H9 (cell line): ENCODE measurements around the gene GAK. TPM values are rescaled to one million over a fixed set of nuclear protein-coding genes. Genes with fewer than 3 reads are reported as not detected.

Experiments
- DNase-seq: peaks from one replicate; pipeline ENCODE4 v3.0.0-alpha.2; 2017
- H2AFZ ChIP-seq: one replicate; pipeline ENCODE4 v1.6.1; 2013; ENCODE audit warnings: mild to moderate bottlenecking, low read length, control low read depth, moderate library complexity
- H2AK5ac ChIP-seq: 2 replicates; pipeline ENCODE4 v1.6.1; 2013; ENCODE audit warnings: low read length, control low read depth, mixed read lengths; ENCODE audit not compliant: insufficient read length
- H2BK120ac ChIP-seq: one replicate; pipeline ENCODE4 v1.6.1; 2013; ENCODE audit warnings: low read depth, mild to moderate bottlenecking, low read length, control low read depth, inconsistent platforms; ENCODE audit not compliant: poor library complexity, severe bottlenecking
- H2BK12ac ChIP-seq: 2 replicates; pipeline ENCODE4 v1.6.1; 2013; ENCODE audit warnings: low read length, control low read depth, mixed read lengths, low read depth; ENCODE audit not compliant: insufficient read length
- H2BK15ac ChIP-seq: 2 replicates; pipeline ENCODE4 v1.6.1; 2013; ENCODE audit warnings: low read depth, low read length, control low read depth
- H2BK20ac ChIP-seq: one replicate; pipeline ENCODE4 v1.6.1; 2013; ENCODE audit warnings: low read depth, mild to moderate bottlenecking, low read length, control low read depth, inconsistent platforms; ENCODE audit not compliant: poor library complexity, severe bottlenecking
- H2BK5ac ChIP-seq: 2 replicates; pipeline ENCODE4 v1.6.1; 2013; ENCODE audit warnings: low read length, control low read depth, mixed read lengths; ENCODE audit not compliant: insufficient read length
- H3K14ac ChIP-seq: 2 replicates; pipeline ENCODE4 v1.6.1; 2013; ENCODE audit warnings: low read length, control low read depth; ENCODE audit not compliant: insufficient read depth
- H3K18ac ChIP-seq: 2 replicates; pipeline ENCODE4 v1.6.1; 2013; ENCODE audit warnings: low read depth, mild to moderate bottlenecking, mixed read lengths, low read length, control low read depth; ENCODE audit not compliant: insufficient read length
- H3K23ac ChIP-seq: 2 replicates; pipeline ENCODE4 v1.6.1; 2013; ENCODE audit warnings: low read length, control low read depth, mixed read lengths, low read depth; ENCODE audit not compliant: insufficient read length
- H3K23me2 ChIP-seq: 2 replicates; pipeline ENCODE4 v1.6.1; 2013; ENCODE audit warnings: low read depth, mild to moderate bottlenecking, mixed read lengths, low read length, control low read depth; ENCODE audit not compliant: insufficient read length, poor library complexity, severe bottlenecking
- H3K27ac ChIP-seq: 2 replicates; pipeline ENCODE4 v1.5.1; 2013; ENCODE audit warnings: low read length, control low read depth, mixed read lengths, low read depth; ENCODE audit not compliant: insufficient read length
- H3K27me3 ChIP-seq: 2 replicates; pipeline ENCODE4 v1.6.1; 2013; ENCODE audit warnings: low read length, control low read depth, inconsistent platforms; ENCODE audit not compliant: insufficient read depth
- H3K4ac ChIP-seq: 2 replicates; pipeline ENCODE4 v1.6.1; 2013; ENCODE audit warnings: low read depth, mild to moderate bottlenecking, control low read depth, inconsistent platforms, low read length, moderate library complexity
- H3K4me1 ChIP-seq: 2 replicates; pipeline ENCODE4 v1.6.1; 2013; ENCODE audit warnings: low read length, control low read depth, inconsistent platforms; ENCODE audit not compliant: insufficient read depth
- H3K4me2 ChIP-seq: 2 replicates; pipeline ENCODE4 v1.6.1; 2013; ENCODE audit warnings: low read length, control low read depth, mixed read lengths; ENCODE audit not compliant: insufficient read length, insufficient read depth
- H3K56ac ChIP-seq: 2 replicates; pipeline ENCODE4 v1.6.1; 2013; ENCODE audit warnings: low read depth, mild to moderate bottlenecking, mixed read lengths, low read length, control low read depth; ENCODE audit not compliant: insufficient read length
- H3K79me1 ChIP-seq: 2 replicates; pipeline ENCODE4 v1.6.1; 2013; ENCODE audit warnings: low read depth, mild to moderate bottlenecking, moderate library complexity, low read length, control low read depth, inconsistent platforms; ENCODE audit not compliant: insufficient read depth, poor library complexity, severe bottlenecking
- H3K79me2 ChIP-seq: 2 replicates; pipeline ENCODE4 v1.6.1; 2013; ENCODE audit warnings: low read length, control low read depth, inconsistent platforms; ENCODE audit not compliant: insufficient read depth
- H3K9ac ChIP-seq: 2 replicates; pipeline ENCODE4 v1.6.1; 2013; ENCODE audit warnings: low read length, control low read depth, mixed read lengths; ENCODE audit not compliant: insufficient read length; ENCODE audit errors: extremely low read depth
- H3K9me3 ChIP-seq: one replicate; pipeline ENCODE4 v1.6.1; 2013; ENCODE audit warnings: low read depth, low read length, inconsistent platforms; ENCODE audit not compliant: control insufficient read depth
- H3T11ph ChIP-seq: one replicate; pipeline ENCODE4 v1.6.1; 2013; ENCODE audit warnings: mild to moderate bottlenecking, low read length, control low read depth, inconsistent platforms
- H4K20me1 ChIP-seq: one replicate; pipeline ENCODE4 v1.6.1; 2013; ENCODE audit not compliant: control insufficient read depth, insufficient read length, insufficient read depth
- H4K5ac ChIP-seq: 2 replicates; pipeline ENCODE4 v1.6.1; 2013; ENCODE audit warnings: low read depth, mild to moderate bottlenecking, mixed read lengths, low read length, control low read depth; ENCODE audit not compliant: insufficient read length
- H4K8ac ChIP-seq: replicated peaks from 2 replicates; pipeline ENCODE4 v1.6.1; 2013; ENCODE audit warnings: low read length, control low read depth, mixed read lengths, low read depth; ENCODE audit not compliant: insufficient read length
- H4K91ac ChIP-seq: 2 replicates; pipeline ENCODE4 v1.6.1; 2013; ENCODE audit warnings: low read depth, mild to moderate bottlenecking, moderate library complexity, mixed read lengths, low read length, control low read depth; ENCODE audit not compliant: insufficient read length
- H3K27ac Mint-ChIP-seq, 3 experiments: 2 replicates in 2 of 3; 3 replicates in 1 of 3; pipeline ENCODE4 v1.8.0; 2020 to 2021; ENCODE audit warnings: mixed read lengths in 3 of 3, mild to moderate bottlenecking in 1 of 3, moderate library complexity in 1 of 3
- H3K27me3 Mint-ChIP-seq: 2 replicates; pipeline ENCODE4 v1.8.0; 2021; ENCODE audit warnings: low read depth, mild to moderate bottlenecking, moderate library complexity, mixed read lengths
- H3K36me3 Mint-ChIP-seq, 3 experiments: 2 replicates in 2 of 3; 3 replicates in 1 of 3; pipeline ENCODE4 v1.8.0; 2020 to 2021; ENCODE audit warnings: low read depth in 3 of 3, mixed read lengths in 3 of 3; ENCODE audit not compliant: insufficient read depth in 1 of 3
- H3K4me1 Mint-ChIP-seq, 2 experiments: 2 replicates each; pipeline ENCODE4 v1.8.0; 2020; ENCODE audit warnings: mixed read lengths in 2 of 2
- H3K4me3 Mint-ChIP-seq, 2 experiments: 2 replicates in 1 of 2; 3 replicates in 1 of 2; pipeline ENCODE4 v1.8.0; 2020 to 2021; ENCODE audit warnings: mild to moderate bottlenecking in 2 of 2, mixed read lengths in 2 of 2, moderate library complexity in 1 of 2
- H3K9me3 Mint-ChIP-seq, 2 experiments: 2 replicates in 1 of 2; 3 replicates in 1 of 2; pipeline ENCODE4 v1.8.0; 2020; ENCODE audit warnings: mild to moderate bottlenecking in 2 of 2, mixed read lengths in 2 of 2, moderate library complexity in 1 of 2
- CTCF ChIP-seq: fragments of 200-600 bp; sonication (generic); conservative IDR thresholded peaks from 3 replicates; pipeline ENCODE4 v1.8.0; 2021; ENCODE audit warnings: antibody characterized with exemption, mild to moderate bottlenecking
- WGBS: extraction: QIAGEN DNeasy Blood & Tissue Kit; methylation state at CpG from one replicate; pipeline ENCODE4 v1.1.7; 2013; ENCODE audit warnings: missing lambda C conversion rate, low lambda C conversion rate, mixed read lengths; ENCODE audit not compliant: insufficient read length; ENCODE audit errors: extremely low coverage; 5-methylcytosine and 5-hydroxymethylcytosine counted together
- total RNA-seq: library from RNA; stranded (reverse); gene quantifications from 2 replicates; pipeline ENCODE4 v1.2.1, GENCODE V29; 2021

GAK gene
- total RNA-seq, 1 experiment from 2014 or later: 80.7 TPM

GRCh38 chr4:884259-884658 is 47.9 kb downstream of the GAK start:
- Histone ChIP-seq H3K4me1 (no peaks in the 10 kb centered on the region), H4K91ac (no peak overlapping the region), H3K9me3 (no peaks in the 10 kb centered on the region), H2BK15ac (no peak overlapping the region), H3K9ac (no peak overlapping the region), H2BK20ac (no peak overlapping the region), H3T11ph (no peak overlapping the region), H4K5ac (no peak overlapping the region), H3K56ac (no peak overlapping the region), H2BK120ac (no peak overlapping the region), H2BK12ac (no peak overlapping the region), H3K27ac (no peak overlapping the region), H3K4me2 (no peak overlapping the region), H3K27me3 (no peaks in the 10 kb centered on the region), H3K79me2 (no peaks in the 10 kb centered on the region), H2BK5ac (no peak overlapping the region), H3K4ac (no peak overlapping the region), H4K20me1 (no peaks in the 10 kb centered on the region), H3K14ac (no peak overlapping the region), H4K8ac (no peak overlapping the region), H3K23me2 (no peaks in the 10 kb centered on the region), H3K18ac (no peak overlapping the region), H2AK5ac (no peak overlapping the region), H3K79me1 (no peaks in the 10 kb centered on the region), H2AFZ (no peak overlapping the region), H3K23ac (no peak overlapping the region)
- peaks cover 13 to 42% (median 37%) of the 10 kb centered on the region in 3 experiments; a peak in 6 of 7 replicates for H3K36me3 Mint-ChIP-seq
- no peaks in the 10 kb centered on the region for H3K27me3 Mint-ChIP-seq
- H3K27ac Mint-ChIP-seq: no peak overlapping the region; a peak in 3 of 7 replicates
- no peak for TF ChIP-seq CTCF
- WGBS: no CpG with 5 or more reads among the region's 15 CpGs
- H3K4me3 Mint-ChIP-seq: no peak overlapping the region
- H3K9me3 Mint-ChIP-seq: peaks cover 2 to 4% of the 10 kb centered on the region in 2 experiments; a peak in 2 of 5 replicates
- no peak for DNase-seq
- no peaks in the 10 kb centered on the region for H3K4me1 Mint-ChIP-seq
